HepG2 (cell line): ENCODE results near the gene ESR1. TPM values are rescaled to one million over a fixed set of nuclear protein-coding genes. Genes with fewer than 3 reads are reported as not detected.

Source experiments
- ATAC-seq: fragments of 200-7000 bp; cut with Tn5 transposase; 3 replicates; pipeline ENCODE4 v1.9.1; 2020; ENCODE audit warnings: mild to moderate bottlenecking, moderate library complexity
- BruUV-seq: library from RNA; stranded (reverse); fragments of 400-500 nt; replicated peaks from 2 replicates; lab custom pipeline; 2021; lab: Mats Ljungman, UMichigan
- CTCF ChIA-PET: fragments of 300-600 bp; formaldehyde crosslinking; extraction: SDS; loops from one replicate; lab custom pipeline; 2021; ENCODE audit warnings: low total read pairs, inconsistent platforms, low intra/inter-chr PET ratio; lab: Yijun Ruan, JAX
- POLR2A ChIA-PET: fragments of 350-600 bp; sonication (Branson Sonifier 250); formaldehyde crosslinking; loops from one replicate; lab custom pipeline; 2020; ENCODE audit warnings: antibody characterized with exemption, inconsistent platforms; lab: Yijun Ruan, JAX
- DNase-seq: peaks from one replicate; pipeline ENCODE4 v3.0.0-alpha.2; 2015; ENCODE audit warnings: low spot score
- FAIRE-seq: peaks from 3 replicates; lab custom pipeline; 2011; peaks lifted over from hg19 to GRCh38; lab: Jason Lieb, UNC
- H2AFZ ChIP-seq: one replicate; pipeline ENCODE4 v1.6.1; 2011; ENCODE audit warnings: low read length, inconsistent platforms
- H3K27ac ChIP-seq: fragments of 300-600 bp; 3 replicates; pipeline ENCODE4 v1.8.0; 2011; ENCODE audit warnings: mixed run types, mild to moderate bottlenecking, mixed read lengths, low read length, inconsistent platforms; ENCODE audit not compliant: insufficient read depth; ENCODE audit errors: extremely low read length
- H3K27me3 ChIP-seq, 2 experiments: fragments of 200-600 bp in 1 of 2; 2 replicates in 1 of 2; 3 replicates in 1 of 2; pipeline versions ENCODE4 v1.6.0 to v1.8.0; 2011; ENCODE audit warnings: low read length in 2 of 2, mild to moderate bottlenecking in 2 of 2, moderate library complexity in 2 of 2, inconsistent platforms in 1 of 2; ENCODE audit not compliant: insufficient read depth in 2 of 2, control insufficient read depth in 1 of 2
- H3K36me3 ChIP-seq, 2 experiments: fragments of 200-600 bp in 1 of 2; replicated peaks in 1 of 2; 2 replicates in 1 of 2; 3 replicates in 1 of 2; pipeline versions ENCODE4 v1.5.1 to v1.8.0; 2011; ENCODE audit warnings: low read length in 2 of 2, inconsistent platforms in 1 of 2; ENCODE audit not compliant: insufficient read depth in 2 of 2, control insufficient read depth in 1 of 2
- H3K4me1 ChIP-seq: 2 replicates; pipeline ENCODE4 v1.5.1; 2012; ENCODE audit warnings: low read length, inconsistent platforms; ENCODE audit not compliant: insufficient read depth
- H3K4me2 ChIP-seq: 2 replicates; pipeline ENCODE4 v1.6.0; 2011; ENCODE audit warnings: low read depth, low read length, inconsistent platforms
- H3K4me3 ChIP-seq, 3 experiments: fragments of 200-600 bp in 1 of 3; sonication (generic), shearing (Covaris generic) in 1 of 3; replicated peaks in 1 of 3; 2 replicates each; pipeline ENCODE4 v1.5.1; 2011 to 2016; ENCODE audit warnings: low read length in 3 of 3, inconsistent platforms in 2 of 3, low read depth in 2 of 3, mild to moderate bottlenecking in 2 of 3, control low read depth in 1 of 3, mixed read lengths in 1 of 3; ENCODE audit not compliant: insufficient read depth in 1 of 3
- H3K79me2 ChIP-seq: one replicate; pipeline ENCODE4 v1.6.1; 2011; ENCODE audit warnings: low read length, inconsistent platforms; ENCODE audit not compliant: insufficient read depth
- H3K9ac ChIP-seq: 2 replicates; pipeline ENCODE4 v1.6.0; 2011; ENCODE audit warnings: mild to moderate bottlenecking, low read depth, low read length, inconsistent platforms; ENCODE audit not compliant: insufficient read depth
- H3K9me3 ChIP-seq: 2 replicates; pipeline ENCODE4 v1.5.1; 2012; ENCODE audit warnings: mild to moderate bottlenecking, low read length
- H4K20me1 ChIP-seq: 2 replicates; pipeline ENCODE4 v1.6.0; 2011; ENCODE audit warnings: inconsistent platforms, mild to moderate bottlenecking, low read length, moderate library complexity; ENCODE audit not compliant: insufficient read depth
- CCAR2 ChIP-seq: fragments of 200-400 bp; formaldehyde crosslinking; optimal IDR thresholded peaks from 2 replicates; pipeline ENCODE3; 2018; ENCODE audit warnings: low read depth, mild to moderate bottlenecking, low read length, moderate library complexity
- LCORL ChIP-seq, 2 experiments: fragments of 450-650 bp in 1 of 2; sonication (generic) in 1 of 2; formaldehyde crosslinking in 1 of 2; IDR thresholded peaks; 2 replicates each; pipeline versions ENCODE4 v1.5.0 to v1.6.1; 2017 to 2020; ENCODE audit warnings: antibody characterized with exemption in 1 of 2, missing genetic modification reagents in 1 of 2
- SATB2 ChIP-seq: sonication (generic); formaldehyde crosslinking; IDR thresholded peaks from 2 replicates; pipeline ENCODE4 v1.5.0; 2020; ENCODE audit warnings: missing genetic modification reagents
- SKIL ChIP-seq: sonication (generic); formaldehyde crosslinking; IDR thresholded peaks from 2 replicates; pipeline ENCODE4 v1.8.0; 2022; ENCODE audit warnings: missing genetic modification reagents, mild to moderate bottlenecking, moderate library complexity, borderline replicate concordance
- ZNF17 ChIP-seq: sonication (generic); formaldehyde crosslinking; IDR thresholded peaks from 2 replicates; pipeline ENCODE4 v1.5.0; 2020; ENCODE audit warnings: mild to moderate bottlenecking, missing genetic modification reagents
- WGBS: methylation state at CpG from one replicate; pipeline ENCODE4 v1.1.6; 2017; ENCODE audit warnings: low lambda C conversion rate; 5-methylcytosine and 5-hydroxymethylcytosine counted together
- in situ Hi-C: cut with HindIII; loops from 2 replicates; pipeline ENCODE4 v1.10.0; 2017; ENCODE audit warnings: low pct_unique_long_range_greater_than_20kb; ENCODE audit not compliant: extremely low pct_ligation_motif_present
- intact Hi-C: fragments of 100-400 bp; cut with micrococcal nuclease; formaldehyde crosslinking; loops from one replicate; pipeline ENCODE4 v1.10.0; 2022; ENCODE audit not compliant: unreplicated experiment
- polyA plus RNA-seq, 8 experiments: library from polyadenylated mRNA; depleted of rRNA in 3 of 8; stranded (reverse) in 7 of 8; unstranded in 1 of 8; fragments of >200 nt; fragmentation: Illumina TruSeq in 4 of 8; extraction: Trizol in 4 of 8; gene quantifications; 2 replicates each; pipeline versions ENCODE4 v1.2.1 to v1.2.3, GENCODE V29; 2011 to 2016; ENCODE audit warnings: low read depth in 4 of 8, missing spikeins in 1 of 8, mixed read lengths in 1 of 8; ENCODE audit not compliant: insufficient read depth in 1 of 8
- total RNA-seq, 5 experiments: library from RNA; depleted of rRNA; stranded (reverse); fragments of >200 nt; fragmentation: Illumina TruSeq; extraction: Trizol; gene quantifications; 2 replicates each; pipeline ENCODE4 v1.2.3, GENCODE V29; 2016; ENCODE audit warnings: low read depth in 1 of 5

ESR1 gene
- total and polyA plus RNA-seq, 2 of the 13 experiments (the other 11 are each of a cell fraction or from before 2014, with no cell fraction given): not detected

DNA sequence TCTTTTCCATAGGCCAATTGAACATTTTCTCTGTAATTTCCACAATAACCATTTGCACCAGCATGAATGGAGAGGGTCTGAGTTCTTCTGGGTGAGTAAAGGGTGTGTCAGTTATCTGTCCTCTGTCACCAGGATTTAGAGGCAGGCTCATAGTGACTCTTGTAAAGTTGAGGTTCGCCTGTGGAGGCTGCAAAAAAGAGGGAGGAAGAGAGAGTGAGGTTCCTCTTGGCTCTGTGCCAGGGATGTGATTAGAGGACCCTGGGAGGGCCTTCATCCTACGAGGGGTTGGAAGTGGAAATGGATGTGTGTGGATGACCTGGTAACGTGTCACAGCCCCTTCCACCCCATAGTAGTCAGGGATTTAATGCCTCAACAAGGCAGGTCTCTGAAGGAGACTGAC is 242.0 kb downstream of the ESR1 start:
- intact Hi-C loops: no loop called here
- Histone ChIP-seq H3K27ac (no peak overlapping the region), H3K4me3 (no peak overlapping the region), H2AFZ (no peak overlapping the region), H3K4me1 (0 out of 2 replicates have a peak, but pooled peaks cover 4% of the 10 kb centered on the region), H3K27me3 (peaks cover 0 to 3% of the 10 kb centered on the region in 2 experiments; a peak in 3 of 5 replicates), H3K4me2 (no peak overlapping the region), H3K9me3 (no peaks in the 10 kb centered on the region), H3K79me2 (no peaks in the 10 kb centered on the region), H4K20me1 (no peaks in the 10 kb centered on the region), H3K36me3 (no peaks in the 10 kb centered on the region), H3K9ac (no peak overlapping the region)
- in situ Hi-C loops: no loop called here
- ChIA-PET POLR2A (no interaction called here), CTCF (no interaction called here)
- DNase-seq (no peak), FAIRE-seq (no peak), ATAC-seq (no peak)
- BruUV-seq: no TSS peak
- 0% methylated on average over 3 of the region's 3 CpGs for whole genome bisulfite sequencing
- TF ChIP-seq LCORL (IDR thresholded peaks at IDR 0.05) (peak; percentile 55), LCORL (CRISPR knock-in tag; IDR thresholded peaks at IDR 0.05) (no peak), CCAR2 (no peak)

DNA sequence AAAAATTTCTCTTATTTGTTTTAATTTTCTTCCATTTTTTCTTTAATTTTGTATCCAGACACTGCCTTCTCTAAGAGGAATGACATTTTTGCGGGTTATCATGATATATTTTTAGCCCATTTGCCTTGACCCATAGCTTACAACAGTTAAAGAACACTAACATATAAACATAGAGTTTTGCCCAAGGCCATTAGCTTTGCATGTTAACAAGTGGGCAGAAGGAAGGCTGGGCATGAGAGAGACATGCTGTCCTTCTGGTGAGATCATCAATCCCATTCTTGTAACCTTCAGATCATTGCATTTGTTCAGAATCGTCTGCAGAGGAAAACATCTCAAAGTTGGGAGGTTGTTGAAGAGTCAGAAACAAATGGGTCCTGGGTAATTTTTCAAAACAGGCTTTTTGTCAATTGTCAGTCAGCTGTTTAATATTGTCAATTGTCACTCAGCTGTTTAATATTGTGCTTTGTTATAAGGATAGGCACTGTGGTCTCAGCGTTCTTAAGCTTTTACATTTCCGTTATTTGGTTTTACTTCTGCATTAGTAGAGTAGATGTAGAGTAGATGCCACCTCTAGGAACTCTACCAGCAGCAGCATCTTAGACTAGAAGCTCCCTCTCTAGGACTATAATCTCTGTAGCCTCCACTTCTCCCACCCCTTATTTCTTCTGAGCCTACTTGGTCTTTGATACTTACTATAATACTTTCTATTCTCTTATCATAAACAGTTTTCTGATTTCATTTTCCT is 243.1 kb downstream of the ESR1 start:
- ATAC-seq (no peak), DNase-seq (no peak), FAIRE-seq (no peak)
- H3K27ac ChIP-seq: no peak overlapping the region
- no peak overlapping the region for H3K4me2 ChIP-seq
- H3K9me3 ChIP-seq: no peaks in the 10 kb centered on the region
- no peak overlapping the region for H2AFZ ChIP-seq
- 2% methylated on average over 4 of the region's 4 CpGs for WGBS
- in situ Hi-C loops: no loop called here
- no peaks in the 10 kb centered on the region for H3K36me3 ChIP-seq
- H3K79me2 ChIP-seq: no peaks in the 10 kb centered on the region
- H4K20me1 ChIP-seq: no peaks in the 10 kb centered on the region
- ChIA-PET CTCF (no interaction called here), POLR2A (no interaction called here)
- H3K27me3 ChIP-seq: peaks cover 0 to 3% of the 10 kb centered on the region in 2 experiments; a peak in 3 of 5 replicates
- no TSS peak for BruUV-seq
- intact Hi-C loops: no loop called here
- TF ChIP-seq ZNF17 (CRISPR knock-in tag) (no peak), SKIL (CRISPR knock-in tag) (no peak), SATB2 (CRISPR knock-in tag) (no peak)
- 0 out of 2 replicates have a peak, but pooled peaks cover 7% of the 10 kb centered on the region for H3K4me1 ChIP-seq
- no peak overlapping the region for H3K9ac ChIP-seq
- no peak overlapping the region for H3K4me3 ChIP-seq
